Osteoblast (primary cell): ENCODE data around the gene WDFY1. TPM values are rescaled to one million over a fixed set of nuclear protein-coding genes. Genes with fewer than 3 reads are reported as not detected.

Experiments used
- DNase-seq: peaks from one replicate; pipeline ENCODE4 v3.0.0; 2011; ENCODE audit warnings: low spot score, mixed read lengths; ENCODE audit not compliant: insufficient read length; ENCODE audit errors: missing footprints
- H2AFZ ChIP-seq: 2 replicates; pipeline ENCODE4 v1.6.0; 2011; ENCODE audit warnings: mild to moderate bottlenecking, low read length
- H3K27ac ChIP-seq: 2 replicates; pipeline ENCODE4 v1.5.1; 2011; ENCODE audit warnings: mild to moderate bottlenecking, low read depth, low read length, moderate library complexity
- H3K27me3 ChIP-seq: 2 replicates; pipeline ENCODE4 v1.6.0; 2012; ENCODE audit warnings: mild to moderate bottlenecking, control low read depth, inconsistent platforms, low read length, moderate library complexity; ENCODE audit not compliant: insufficient read depth
- H3K36me3 ChIP-seq: 2 replicates; pipeline ENCODE4 v1.5.1; 2011; ENCODE audit warnings: mild to moderate bottlenecking, low read length, control low read depth, moderate library complexity; ENCODE audit not compliant: insufficient read depth
- H3K4me1 ChIP-seq: 2 replicates; pipeline ENCODE4 v1.5.1; 2011; ENCODE audit warnings: mild to moderate bottlenecking, low read length, control low read depth, moderate library complexity; ENCODE audit not compliant: insufficient read depth
- H3K4me2 ChIP-seq: 2 replicates; pipeline ENCODE4 v1.6.0; 2011; ENCODE audit warnings: mild to moderate bottlenecking, low read length; ENCODE audit not compliant: insufficient read depth
- H3K4me3 ChIP-seq: fragments of 200-600 bp; sonication (generic); 3 replicates; pipeline ENCODE4 v1.5.1; 2012; ENCODE audit warnings: mild to moderate bottlenecking, low read length, inconsistent platforms; ENCODE audit not compliant: insufficient read depth
- H3K79me2 ChIP-seq: 2 replicates; pipeline ENCODE4 v1.6.0; 2012; ENCODE audit warnings: mild to moderate bottlenecking, low read length, control low read depth, inconsistent platforms; ENCODE audit not compliant: insufficient read depth
- H3K9me3 ChIP-seq: 2 replicates; pipeline ENCODE4 v1.5.1; 2011; ENCODE audit warnings: low read depth, low read length, control low read depth
- H4K20me1 ChIP-seq: 2 replicates; pipeline ENCODE4 v1.6.0; 2012; ENCODE audit warnings: mild to moderate bottlenecking, low read length, control low read depth; ENCODE audit not compliant: insufficient read depth
- CTCF ChIP-seq: IDR thresholded peaks from 2 replicates; pipeline ENCODE4 v1.5.1; 2011; ENCODE audit warnings: mild to moderate bottlenecking, low read depth, low read length, moderate library complexity; ENCODE audit errors: extremely low read depth
- total RNA-seq: library from RNA; depleted of rRNA; stranded (reverse); fragments of >200 nt; gene quantifications from 2 replicates; pipeline ENCODE4 v1.2.3, GENCODE V29; 2012

Gene WDFY1
- total RNA-seq, 1 donor, result 74.6 TPM

- Histone ChIP-seq H3K36me3 (no peaks in the 10 kb centered on the region), H2AFZ (no peak overlapping the region), H3K27ac (peak overlapping the region; percentile 19), H3K79me2 (peaks cover 99% of the 10 kb centered on the region), H3K27me3 (no peaks in the 10 kb centered on the region), H3K4me3 (no peak overlapping the region), H3K4me1 (peaks cover 38% of the 10 kb centered on the region), H4K20me1 (peaks cover 48% of the 10 kb centered on the region), H3K4me2 (no peak overlapping the region), H3K9me3 (no peaks in the 10 kb centered on the region)
- no peak for DNase-seq
- no peak for TF ChIP-seq CTCF
These were observed 12.0 kb downstream of the WDFY1 start for GRCh38 chr2:223932816-223933800.

GRCh38 chr2:223930103-223930976 is 14.8 kb downstream of the WDFY1 start:
- H3K27ac ChIP-seq, result peak overlapping the region; percentile 63

GRCh38 chr2:223929571-223930102 is 15.5 kb downstream of the WDFY1 start:
- no peak overlapping the region for H3K27ac ChIP-seq
- no peak overlapping the region for H3K4me3 ChIP-seq
- peaks cover 99% of the 10 kb centered on the region for H3K79me2 ChIP-seq
- peaks cover 5% of the 10 kb centered on the region for H3K9me3 ChIP-seq
- H3K36me3 ChIP-seq, result peaks cover 4% of the 10 kb centered on the region
- no peak for DNase-seq
- no peak overlapping the region for H2AFZ ChIP-seq
- peaks cover 28% of the 10 kb centered on the region for H3K4me1 ChIP-seq
- TF ChIP-seq CTCF, result no peak
- H3K4me2 ChIP-seq, result no peak overlapping the region
- H4K20me1 ChIP-seq, result peaks cover 51% of the 10 kb centered on the region
- H3K27me3 ChIP-seq, result no peaks in the 10 kb centered on the region

More at GRCh38 chr2:223930103-223930976, 14.8 kb downstream of the WDFY1 start:
- H3K36me3 ChIP-seq, result peaks cover 4% of the 10 kb centered on the region
- no peak for TF ChIP-seq CTCF
- peak; percentile 41 for DNase-seq
- no peak overlapping the region for H2AFZ ChIP-seq
- peaks cover 99% of the 10 kb centered on the region for H3K79me2 ChIP-seq
- peaks cover 5% of the 10 kb centered on the region for H3K9me3 ChIP-seq
- H4K20me1 ChIP-seq, result peaks cover 47% of the 10 kb centered on the region
- H3K27me3 ChIP-seq, result no peaks in the 10 kb centered on the region
- H3K4me2 ChIP-seq, result no peak overlapping the region
- H3K4me1 ChIP-seq, result peaks cover 24% of the 10 kb centered on the region
- H3K4me3 ChIP-seq, result no peak overlapping the region
